ACHN (cell line): ENCODE data around the gene PPIB.

Source experiments
- DNase-seq: peaks from one replicate; pipeline ENCODE4 v3.0.0-alpha.2; 2015
- in situ Hi-C: cut with HindIII; loops from 2 replicates; pipeline ENCODE4 v1.10.0; 2017; ENCODE audit warnings: low sequenced_read_pairs, low pct_ligation_motif_present, low pct_unique_long_range_greater_than_20kb

Gene PPIB

GRCh38 chr15:64161688-64162477 is 939 bp downstream of the PPIB start:
- DNase-seq: no peak
- in situ Hi-C loops: no loop called here

- DNase-seq: no peak
- in situ Hi-C loops: no loop called here
These were observed 4.3 kb downstream of the PPIB start for GRCh38 chr15:64158363-64159134.

- in situ Hi-C loops: no loop called here
- DNase-seq: no peak
These were observed 5.2 kb downstream of the PPIB start for GRCh38 chr15:64157599-64158125.

- in situ Hi-C loops: no loop called here
- no peak for DNase-seq
These were observed 6.0 kb downstream of the PPIB start for GRCh38 chr15:64156652-64157331.

GRCh38 chr15:64155802-64156651 is 6.8 kb downstream of the PPIB start:
- DNase-seq: no peak
- in situ Hi-C loops: no loop called here

GRCh38 chr15:64153480-64154367 is 9.1 kb downstream of the PPIB start:
- in situ Hi-C loops: no loop called here

GRCh38 chr15:64152507-64153387 is 10.1 kb downstream of the PPIB start:
- in situ Hi-C loops: no loop called here
- no peak for DNase-seq

More at GRCh38 chr15:64153480-64154367, 9.1 kb downstream of the PPIB start:
- DNase-seq: peak; percentile 78

GRCh38 chr15:64151727-64152506 is 10.9 kb downstream of the PPIB start, which contains the start of gene SNX22:
Gene SNX22, plus strand, starts transcription at chr15:64151731. Its CDS starts 45 bp downstream, at chr15:64151776.
- in situ Hi-C loops: no loop called here
- no peak for DNase-seq

GRCh38 chr15:64149893-64150578 is 12.8 kb downstream of the PPIB start:
- in situ Hi-C loops: no loop called here
- DNase-seq: no peak

GRCh38 chr15:64149424-64149823 is 13.4 kb downstream of the PPIB start:
- in situ Hi-C loops: no loop called here
- DNase-seq: no peak

- DNase-seq: no peak
- in situ Hi-C loops: no loop called here
These were observed 14.2 kb downstream of the PPIB start for GRCh38 chr15:64148581-64148980.

GRCh38 chr15:64148168-64148567 is 14.7 kb downstream of the PPIB start:
- no peak for DNase-seq
- in situ Hi-C loops: no loop called here

- in situ Hi-C loops: no loop called here
- DNase-seq: no peak
These were observed 15.7 kb downstream of the PPIB start for GRCh38 chr15:64146885-64147681.

GRCh38 chr15:64146520-64146884 is 16.3 kb downstream of the PPIB start:
- in situ Hi-C loops: no loop called here
- DNase-seq: no peak
